H1 (cell line): ENCODE results near the gene CD300A. TPM values are rescaled to one million over a fixed set of nuclear protein-coding genes. Genes with fewer than 3 reads are reported as not detected.
A peak's percentile ranks its signal among the peaks of the same experiment; 100 is the strongest.

ENCODE experiments used
- CTCF ChIA-PET: fragments of 300-600 bp; sonication (Branson Sonifier 250); formaldehyde crosslinking; loops from one replicate; lab custom pipeline; 2021; ENCODE audit not compliant: partially characterized antibody; lab: Charles Lee
- POLR2A ChIA-PET: fragments of 300-600 bp; sonication (Branson Sonifier 250); formaldehyde crosslinking; loops from one replicate; lab custom pipeline; 2021; ENCODE audit warnings: inconsistent platforms; ENCODE audit not compliant: partially characterized antibody; lab: Charles Lee
- DNase-seq, 2 experiments: peaks; one replicate each; pipeline versions ENCODE4 v3.0.0 to v3.0.0-alpha.2; 2010 to 2022; ENCODE audit warnings: low spot score in 2 of 2, low read depth in 1 of 2, mixed read lengths in 1 of 2
- FAIRE-seq: peaks from 2 replicates; lab custom pipeline; 2011; peaks lifted over from hg19 to GRCh38; lab: Jason Lieb, UNC
- H2AFZ ChIP-seq: 2 replicates; pipeline ENCODE4 v1.8.1; 2012; ENCODE audit warnings: low read length, inconsistent platforms
- H2AK5ac ChIP-seq: 2 replicates; pipeline ENCODE4 v1.6.1; 2013; ENCODE audit warnings: low read depth, low read length
- H2BK120ac ChIP-seq: replicated peaks from 2 replicates; pipeline ENCODE3; 2013; ENCODE audit warnings: low read depth, low read length, inconsistent platforms
- H2BK12ac ChIP-seq: 2 replicates; pipeline ENCODE4 v1.6.1; 2013; ENCODE audit warnings: low read depth, low read length
- H2BK15ac ChIP-seq: 2 replicates; pipeline ENCODE4 v1.6.1; 2013; ENCODE audit warnings: low read length
- H2BK20ac ChIP-seq: 2 replicates; pipeline ENCODE4 v1.6.1; 2013; ENCODE audit warnings: low read length
- H2BK5ac ChIP-seq: 2 replicates; pipeline ENCODE4 v1.6.1; 2013; ENCODE audit warnings: low read depth, low read length
- H3K14ac ChIP-seq: 2 replicates; pipeline ENCODE4 v1.6.1; 2013; ENCODE audit warnings: inconsistent platforms; ENCODE audit not compliant: insufficient read length
- H3K18ac ChIP-seq: 2 replicates; pipeline ENCODE4 v1.6.1; 2013; ENCODE audit warnings: low read length; ENCODE audit errors: extremely low read depth
- H3K23ac ChIP-seq: 2 replicates; pipeline ENCODE4 v1.6.1; 2013; ENCODE audit warnings: inconsistent platforms; ENCODE audit not compliant: insufficient read length
- H3K23me2 ChIP-seq: 2 replicates; pipeline ENCODE4 v1.6.1; 2013; ENCODE audit warnings: low read depth, low read length
- H3K27ac ChIP-seq: 2 replicates; pipeline ENCODE4 v1.6.1; 2011; ENCODE audit warnings: low read depth, low read length, inconsistent platforms
- H3K27me3 ChIP-seq, 4 experiments: replicated peaks in 1 of 4; 1 replicate in 1 of 4; 2 replicates in 3 of 4; pipeline versions ENCODE4 v1.6.1 to v1.8.1; 2011 to 2013; ENCODE audit warnings: low read length in 3 of 4, mild to moderate bottlenecking in 3 of 4, inconsistent platforms in 2 of 4, mixed read lengths in 2 of 4, moderate library complexity in 1 of 4; ENCODE audit not compliant: control insufficient read depth in 3 of 4, insufficient read depth in 3 of 4; ENCODE audit errors: extremely low read depth in 1 of 4
- H3K36me3 ChIP-seq, 4 experiments: 2 replicates each; pipeline versions ENCODE4 v1.6.1 to v1.8.1; 2011 to 2013; ENCODE audit warnings: mild to moderate bottlenecking in 4 of 4, low read length in 3 of 4, moderate library complexity in 2 of 4, control low read depth in 1 of 4, inconsistent platforms in 1 of 4; ENCODE audit not compliant: insufficient read depth in 4 of 4, control insufficient read depth in 2 of 4
- H3K4ac ChIP-seq: replicated peaks from 2 replicates; pipeline ENCODE3; 2013; ENCODE audit warnings: low read length, low read depth, mixed read lengths, inconsistent platforms; ENCODE audit not compliant: insufficient read length
- H3K4me1 ChIP-seq, 4 experiments: replicated peaks in 1 of 4; 1 replicate in 1 of 4; 2 replicates in 3 of 4; pipeline versions ENCODE4 v1.6.1 to v1.8.1; 2011 to 2013; ENCODE audit warnings: low read length in 3 of 4, inconsistent platforms in 2 of 4, mixed read lengths in 1 of 4; ENCODE audit not compliant: insufficient read depth in 4 of 4, control insufficient read depth in 3 of 4
- H3K4me2 ChIP-seq, 2 experiments: 2 replicates each; pipeline versions ENCODE4 v1.6.1 to v1.8.1; 2011 to 2013; ENCODE audit warnings: low read depth in 2 of 2, low read length in 2 of 2, control low read depth in 1 of 2, inconsistent platforms in 1 of 2, mild to moderate bottlenecking in 1 of 2; ENCODE audit not compliant: insufficient read depth in 1 of 2
- H3K4me3 ChIP-seq, 4 experiments: fragments of 200-600, 300-600 bp in 1 of 4; sonication (generic), shearing (Covaris generic), sonication (Bioruptor Twin) in 1 of 4; 2 replicates each; pipeline versions ENCODE4 v1.5.1 to v1.8.1; 2011 to 2016; ENCODE audit warnings: low read length in 4 of 4, low read depth in 3 of 4, control low read depth in 2 of 4, inconsistent platforms in 2 of 4, mild to moderate bottlenecking in 2 of 4, mixed read lengths in 1 of 4, moderate library complexity in 1 of 4; ENCODE audit not compliant: insufficient read depth in 2 of 4; ENCODE audit errors: extremely low read depth in 1 of 4
- H3K56ac ChIP-seq: replicated peaks from 2 replicates; pipeline ENCODE3; 2013; ENCODE audit warnings: low read depth, mild to moderate bottlenecking, mixed read lengths, low read length, inconsistent platforms; ENCODE audit not compliant: insufficient read length
- H3K79me1 ChIP-seq: 2 replicates; pipeline ENCODE4 v1.6.1; 2013; ENCODE audit warnings: low read depth, low read length, control low read depth
- H3K79me2 ChIP-seq, 2 experiments: 2 replicates each; pipeline versions ENCODE4 v1.6.1 to v1.8.1; 2012 to 2013; ENCODE audit warnings: low read length in 2 of 2, mild to moderate bottlenecking in 2 of 2, inconsistent platforms in 1 of 2; ENCODE audit not compliant: insufficient read depth in 2 of 2, control insufficient read depth in 1 of 2
- H3K9ac ChIP-seq, 4 experiments: replicated peaks in 1 of 4; 1 replicate in 1 of 4; 2 replicates in 3 of 4; pipeline versions ENCODE4 v1.6.1 to v1.8.1; 2011 to 2013; ENCODE audit warnings: low read depth in 3 of 4, low read length in 3 of 4, control low read depth in 2 of 4, mild to moderate bottlenecking in 2 of 4, moderate library complexity in 2 of 4, inconsistent platforms in 1 of 4; ENCODE audit errors: extremely low read depth in 1 of 4
- H3K9me3 ChIP-seq, 2 experiments: 2 replicates each; pipeline versions ENCODE4 v1.6.1 to v1.8.1; 2012 to 2013; ENCODE audit warnings: mild to moderate bottlenecking in 2 of 2, moderate library complexity in 2 of 2, control low read depth in 1 of 2, inconsistent platforms in 1 of 2, low read depth in 1 of 2, low read length in 1 of 2, mixed read lengths in 1 of 2; ENCODE audit not compliant: insufficient read depth in 2 of 2
- H4K20me1 ChIP-seq, 2 experiments: replicated peaks in 1 of 2; 2 replicates each; pipeline versions ENCODE3 to v1.8.1; 2011 to 2013; ENCODE audit warnings: inconsistent platforms in 2 of 2, low read length in 2 of 2, mild to moderate bottlenecking in 1 of 2; ENCODE audit not compliant: insufficient read depth in 2 of 2, control insufficient read depth in 1 of 2
- H4K5ac ChIP-seq: 2 replicates; pipeline ENCODE4 v1.6.1; 2013; ENCODE audit warnings: low read length, low read depth, mixed read lengths, inconsistent platforms; ENCODE audit not compliant: insufficient read length
- H4K8ac ChIP-seq: 2 replicates; pipeline ENCODE4 v1.8.0; 2013; ENCODE audit warnings: mild to moderate bottlenecking, moderate library complexity, low read length, inconsistent platforms; ENCODE audit not compliant: insufficient read depth; ENCODE audit errors: extremely low read depth
- H4K91ac ChIP-seq: replicated peaks from 2 replicates; pipeline ENCODE3; 2013; ENCODE audit warnings: low read length, mixed read lengths, inconsistent platforms; ENCODE audit not compliant: insufficient read length
- BCL11A ChIP-seq, 2 experiments: IDR thresholded peaks; one replicate each; pipeline ENCODE4 v1.6.1; 2011; ENCODE audit warnings: low read depth in 2 of 2, low read length in 2 of 2, mild to moderate bottlenecking in 2 of 2
- KDM4A ChIP-seq: IDR thresholded peaks from one replicate; pipeline ENCODE4 v1.7.1; 2012; ENCODE audit warnings: low read depth, mild to moderate bottlenecking, moderate library complexity, low read length, inconsistent platforms; ENCODE audit not compliant: severe bottlenecking
- TBP ChIP-seq: IDR thresholded peaks from 2 replicates; pipeline ENCODE4 v1.6.1; 2011; ENCODE audit warnings: low read depth, low read length, improper control_type of control experiment
- WGBS, 2 experiments: shearing (Covaris generic) in 1 of 2; methylation state at CpG; one replicate each; pipeline versions ENCODE4 v1.1.6 to v1.1.7; 2013 to 2015; ENCODE audit warnings: low lambda C conversion rate in 2 of 2, mixed read lengths in 2 of 2, inconsistent platforms in 1 of 2, low coverage in 1 of 2, missing lambda C conversion rate in 1 of 2; ENCODE audit not compliant: insufficient replicate concordance in 2 of 2, insufficient coverage in 1 of 2, insufficient read length in 1 of 2; ENCODE audit errors: extremely low coverage in 1 of 2, missing lambda C conversion rate in 1 of 2; 5-methylcytosine and 5-hydroxymethylcytosine counted together
- polyA plus RNA-seq, 7 experiments: library from polyadenylated mRNA; depleted of rRNA in 3 of 7; stranded (reverse) in 5 of 7; unstranded in 2 of 7; fragments of >200 nt in 5 of 7; fragments of 200-250 nt in 2 of 7; gene quantifications; 1 replicate in 5 of 7; 2 replicates in 1 of 7; 4 replicates in 1 of 7; pipeline versions ENCODE4 v1.2.1 to v1.2.3, GENCODE V29; 2011 to 2013; ENCODE audit warnings: missing spikeins in 2 of 7, mixed read lengths in 2 of 7
- total RNA-seq: library from RNA; stranded (reverse); fragmentation: NEBNext Ultra II Directional; extraction: Animal tissue kit (Norgen Biotek cat#: 25700); gene quantifications from 2 replicates; pipeline ENCODE4 v1.2.1, GENCODE V29; 2021

CD300A gene
- total and polyA plus RNA-seq, 2 of the 8 experiments (the other 6 are each of a cell fraction or from before 2014, with no cell fraction given), result 0.52 to 1.3 TPM

GRCh38 chr17:74430385-74430705 is 36.1 kb upstream of the CD300A start:
- peak overlapping the region; percentile 96 to 100 for H3K4me2 ChIP-seq
- peak overlapping the region; percentile 73; the same call in 1 of the 2 replicates for H2BK5ac ChIP-seq
- no peak for FAIRE-seq
- peaks cover 0 to 2% of the 10 kb centered on the region in 2 experiments for H4K20me1 ChIP-seq
- H3K4me3 ChIP-seq, result peak overlapping the region; percentile 52 to 84 (median 79)
- no peak for DNase-seq
- H3K27ac ChIP-seq, result no peak overlapping the region
- H3K14ac ChIP-seq, result no peak overlapping the region
- H2BK20ac ChIP-seq, result no peak overlapping the region
- peak overlapping the region; percentile 81 for H4K5ac ChIP-seq
- peak overlapping the region; percentile 46 for H3K4ac ChIP-seq
- no peaks in the 10 kb centered on the region for H3K9me3 ChIP-seq
- 0 out of 2 replicates have a peak, but pooled peaks have one; percentile 0 for TF ChIP-seq TBP
- TF ChIP-seq KDM4A, result no peak
- no peak for TF ChIP-seq BCL11A (IDR thresholded peaks at IDR 0.05; ENCODE audit: low read depth in 2 of 2, low read length in 2 of 2)
- peaks cover 10 to 42% (median 32%) of the 10 kb centered on the region in 4 experiments for H3K4me1 ChIP-seq
- H3K36me3 ChIP-seq, result no peaks in the 10 kb centered on the region
- peak overlapping the region; percentile 92 for H4K91ac ChIP-seq
- 0 out of 2 replicates have a peak, but pooled peaks cover 2% of the 10 kb centered on the region for H3K79me1 ChIP-seq
- peak overlapping the region; percentile 76 for H3K18ac ChIP-seq
- H2BK120ac ChIP-seq, result peak overlapping the region; percentile 18
- CTCF ChIA-PET, result interaction anchor here (0.5 to 1.4 kb wide), 12 partner anchors 12 to 861 kb away, joined by 3 to 9 read pairs (median 4); partner anchors contain the start of gene GPR142
- H3K23me2 ChIP-seq, result peaks cover 24% of the 10 kb centered on the region
- peak overlapping the region in 3 of 4 experiments; percentile 20 to 46 (median 22); a peak in 3 of 7 replicates for H3K9ac ChIP-seq
- H2AFZ ChIP-seq, result peak overlapping the region; percentile 34; the same call in 1 of the 2 replicates
- H4K8ac ChIP-seq, result peak overlapping the region; percentile 92
- POLR2A ChIA-PET, result interaction anchor here (0.7 to 2.7 kb wide), 12 partner anchors 10 to 69 kb away, joined by 3 to 8 read pairs (median 4); partner anchors contain the start of gene BTBD17
- no peak overlapping the region for H3K23ac ChIP-seq
- no peaks in the 10 kb centered on the region; a peak in 1 of 4 replicates for H3K79me2 ChIP-seq
- H2BK15ac ChIP-seq, result peak overlapping the region; percentile 99
- H2BK12ac ChIP-seq, result peak overlapping the region; percentile 97
- H3K27me3 ChIP-seq, result peaks cover 0 to 22% (median 13%) of the 10 kb centered on the region in 4 experiments; a peak in 5 of 7 replicates
- H2AK5ac ChIP-seq, result no peak overlapping the region
- H3K56ac ChIP-seq, result no peak overlapping the region
- 5% methylated on average over 13 of the region's 13 CpGs; no CpG with 5 or more reads in 1 of the 2 experiments for WGBS, 2 experiments
